Right lobe of liver (tissue), 4 donors: ENCODE measurements around the gene ALOX5.

ENCODE experiments used
- CTCF ChIP-seq, 4 donors: fragments of 200-600 bp in 3 of 4; fragments of 450-650 bp in 1 of 4; IDR thresholded peaks; one replicate each; pipeline versions ENCODE4 v1.5.1 to v1.8.0; 2016 to 2022; ENCODE audit warnings: antibody characterized with exemption in 4 of 4, mild to moderate bottlenecking in 2 of 4
- POLR2A ChIP-seq: fragments of 450-650 bp; IDR thresholded peaks from one replicate; pipeline ENCODE4 v1.6.1; 2017; ENCODE audit warnings: antibody characterized with exemption, mild to moderate bottlenecking
- donor health status: DM: no; HTN: no; CAD: no.
- donor health status: DM: no; HTN: no; CAD: no.
- donor health status: DM: no; HTN: yes; CAD: no.

GRCh38 chr10:45464958-45465567 lies 91.0 kb downstream of the ALOX5 start:
- no peak for TF ChIP-seq POLR2A
- TF ChIP-seq CTCF (IDR thresholded peaks at IDR 0.05), result peak; percentile 88 to 94 (median 92)
